Panc1 (cell line): ENCODE data around the gene CTDSPL2.

Source experiments
- POLR2AphosphoS5 ChIP-seq: IDR thresholded peaks from 2 replicates; pipeline ENCODE4 v1.6.1; 2012; ENCODE audit warnings: mild to moderate bottlenecking, low read depth, low read length, moderate library complexity
- TF ChIP-seq, protein P1 (sequence below): fragments of 450-650 bp; IDR thresholded peaks from 2 replicates; pipeline ENCODE4 v1.5.1; 2017; ENCODE audit warnings: mild to moderate bottlenecking
- TF ChIP-seq, protein P2 (sequence below), 2 experiments: IDR thresholded peaks; 2 replicates each; pipeline ENCODE4 v1.6.1; 2011 to 2012; ENCODE audit warnings: low read depth in 2 of 2, control low read depth in 1 of 2, low read length in 1 of 2, mild to moderate bottlenecking in 1 of 2, moderate library complexity in 1 of 2; ENCODE audit not compliant: insufficient read depth in 1 of 2

DNA sequence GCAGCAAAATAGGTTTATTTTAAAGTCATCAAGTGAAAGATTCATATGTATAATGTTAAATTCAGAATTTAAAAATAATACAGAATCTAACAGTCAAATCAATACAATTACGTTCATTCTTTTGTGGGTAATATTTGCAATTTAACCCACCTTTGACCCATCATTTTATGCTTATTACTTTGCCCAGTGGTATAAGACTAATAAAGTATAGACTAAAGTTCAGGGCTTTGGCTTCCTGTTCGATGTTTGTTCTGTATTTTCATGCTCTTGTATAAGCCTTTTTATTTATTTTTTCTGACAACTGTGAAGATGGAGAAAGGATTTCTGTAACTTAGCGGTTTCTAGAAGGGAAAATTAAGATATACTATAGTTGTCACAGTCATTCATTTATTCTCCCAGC, 65.2 kb downstream of the CTDSPL2 start:
- TF ChIP-seq, protein P1, sequence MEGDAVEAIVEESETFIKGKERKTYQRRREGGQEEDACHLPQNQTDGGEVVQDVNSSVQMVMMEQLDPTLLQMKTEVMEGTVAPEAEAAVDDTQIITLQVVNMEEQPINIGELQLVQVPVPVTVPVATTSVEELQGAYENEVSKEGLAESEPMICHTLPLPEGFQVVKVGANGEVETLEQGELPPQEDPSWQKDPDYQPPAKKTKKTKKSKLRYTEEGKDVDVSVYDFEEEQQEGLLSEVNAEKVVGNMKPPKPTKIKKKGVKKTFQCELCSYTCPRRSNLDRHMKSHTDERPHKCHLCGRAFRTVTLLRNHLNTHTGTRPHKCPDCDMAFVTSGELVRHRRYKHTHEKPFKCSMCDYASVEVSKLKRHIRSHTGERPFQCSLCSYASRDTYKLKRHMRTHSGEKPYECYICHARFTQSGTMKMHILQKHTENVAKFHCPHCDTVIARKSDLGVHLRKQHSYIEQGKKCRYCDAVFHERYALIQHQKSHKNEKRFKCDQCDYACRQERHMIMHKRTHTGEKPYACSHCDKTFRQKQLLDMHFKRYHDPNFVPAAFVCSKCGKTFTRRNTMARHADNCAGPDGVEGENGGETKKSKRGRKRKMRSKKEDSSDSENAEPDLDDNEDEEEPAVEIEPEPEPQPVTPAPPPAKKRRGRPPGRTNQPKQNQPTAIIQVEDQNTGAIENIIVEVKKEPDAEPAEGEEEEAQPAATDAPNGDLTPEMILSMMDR: no peak
- no peak for TF ChIP-seq POLR2AphosphoS5
- TF ChIP-seq, protein P2, sequence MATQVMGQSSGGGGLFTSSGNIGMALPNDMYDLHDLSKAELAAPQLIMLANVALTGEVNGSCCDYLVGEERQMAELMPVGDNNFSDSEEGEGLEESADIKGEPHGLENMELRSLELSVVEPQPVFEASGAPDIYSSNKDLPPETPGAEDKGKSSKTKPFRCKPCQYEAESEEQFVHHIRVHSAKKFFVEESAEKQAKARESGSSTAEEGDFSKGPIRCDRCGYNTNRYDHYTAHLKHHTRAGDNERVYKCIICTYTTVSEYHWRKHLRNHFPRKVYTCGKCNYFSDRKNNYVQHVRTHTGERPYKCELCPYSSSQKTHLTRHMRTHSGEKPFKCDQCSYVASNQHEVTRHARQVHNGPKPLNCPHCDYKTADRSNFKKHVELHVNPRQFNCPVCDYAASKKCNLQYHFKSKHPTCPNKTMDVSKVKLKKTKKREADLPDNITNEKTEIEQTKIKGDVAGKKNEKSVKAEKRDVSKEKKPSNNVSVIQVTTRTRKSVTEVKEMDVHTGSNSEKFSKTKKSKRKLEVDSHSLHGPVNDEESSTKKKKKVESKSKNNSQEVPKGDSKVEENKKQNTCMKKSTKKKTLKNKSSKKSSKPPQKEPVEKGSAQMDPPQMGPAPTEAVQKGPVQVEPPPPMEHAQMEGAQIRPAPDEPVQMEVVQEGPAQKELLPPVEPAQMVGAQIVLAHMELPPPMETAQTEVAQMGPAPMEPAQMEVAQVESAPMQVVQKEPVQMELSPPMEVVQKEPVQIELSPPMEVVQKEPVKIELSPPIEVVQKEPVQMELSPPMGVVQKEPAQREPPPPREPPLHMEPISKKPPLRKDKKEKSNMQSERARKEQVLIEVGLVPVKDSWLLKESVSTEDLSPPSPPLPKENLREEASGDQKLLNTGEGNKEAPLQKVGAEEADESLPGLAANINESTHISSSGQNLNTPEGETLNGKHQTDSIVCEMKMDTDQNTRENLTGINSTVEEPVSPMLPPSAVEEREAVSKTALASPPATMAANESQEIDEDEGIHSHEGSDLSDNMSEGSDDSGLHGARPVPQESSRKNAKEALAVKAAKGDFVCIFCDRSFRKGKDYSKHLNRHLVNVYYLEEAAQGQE (IDR thresholded peaks at IDR 0.05; ENCODE audit: insufficient read depth in 1 of 2, low read depth in 2 of 2, low read length in 1 of 2): no peak
